Stimulated activated CD8-positive, alpha-beta memory T cell treated with anti-CD3 and anti-CD28 coated beads, Interleukin-12 subunit alpha, Interleukin-12 subunit beta, amount 100 ng/mL, for 24 hours (primary cell): Measurements from ENCODE around the gene KLHL29.

Experiments used
- DNase-seq: peaks from one replicate; pipeline ENCODE4 v3.0.0-alpha.2; 2020; ENCODE audit errors: extremely low read depth

Gene KLHL29

DNA sequence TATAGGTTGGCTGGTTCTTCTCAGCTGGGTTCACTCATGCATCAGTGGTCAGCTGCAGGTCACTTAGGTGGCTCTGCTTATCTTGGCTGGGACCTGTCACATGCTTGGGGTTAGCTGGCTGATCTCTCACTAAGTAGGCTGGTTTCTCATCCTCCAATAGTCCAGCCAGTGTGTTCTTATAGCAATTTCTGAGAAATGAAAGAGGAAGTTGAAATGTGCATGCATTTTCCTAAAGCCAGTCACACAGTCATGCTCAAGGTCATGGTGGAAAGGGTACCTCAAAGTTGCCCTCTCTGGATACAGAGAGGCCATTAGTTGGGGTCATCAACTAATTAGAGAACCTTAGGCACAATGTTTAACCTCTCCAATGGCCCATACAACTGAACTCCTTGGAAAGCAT is 64.4 kb downstream of the KLHL29 start:
- no peak for DNase-seq

DNA sequence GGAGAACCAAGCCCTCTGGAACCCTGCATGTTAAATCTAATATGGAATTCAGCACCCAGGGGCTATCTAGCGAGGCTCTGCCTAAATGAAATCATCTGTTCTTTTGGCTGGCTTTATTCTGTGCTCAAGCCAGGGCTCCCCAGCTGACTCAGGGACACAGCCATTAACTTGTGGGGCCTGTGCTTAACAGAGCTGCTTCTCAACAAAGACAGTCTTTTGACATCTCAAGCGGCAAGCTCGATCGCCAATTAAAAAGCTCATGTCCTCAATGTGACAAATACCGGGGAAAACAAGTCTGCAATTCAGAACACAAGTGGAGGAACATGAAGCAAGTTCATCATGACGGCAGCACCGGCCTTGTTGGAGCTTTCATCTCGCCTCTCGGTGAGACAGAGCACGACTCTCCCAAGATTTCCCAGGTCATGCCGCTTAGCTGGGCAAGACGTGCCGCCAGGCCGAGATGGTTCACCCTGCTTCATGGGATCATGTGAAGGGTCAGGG is 64.9 kb downstream of the KLHL29 start:
- no peak for DNase-seq

DNA sequence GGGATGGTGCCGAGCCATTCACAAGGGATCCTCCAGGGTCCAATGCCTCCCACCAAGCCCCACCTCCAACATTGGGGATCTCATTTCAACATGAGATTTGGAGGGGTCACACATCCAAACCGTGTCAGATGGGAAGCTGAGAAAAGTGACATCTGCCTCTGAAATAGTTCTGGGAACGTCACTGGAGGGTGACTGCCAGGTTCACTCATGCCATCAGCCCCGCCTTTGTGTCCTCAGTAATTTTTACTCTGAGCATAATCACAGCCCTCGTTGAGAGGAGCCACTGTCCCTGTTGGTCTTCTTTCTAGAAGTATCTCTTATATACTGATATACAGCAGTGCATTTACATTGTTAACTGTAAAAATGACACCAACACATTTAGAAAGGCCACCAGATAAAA is 67.4 kb downstream of the KLHL29 start:
- no peak for DNase-seq

DNA sequence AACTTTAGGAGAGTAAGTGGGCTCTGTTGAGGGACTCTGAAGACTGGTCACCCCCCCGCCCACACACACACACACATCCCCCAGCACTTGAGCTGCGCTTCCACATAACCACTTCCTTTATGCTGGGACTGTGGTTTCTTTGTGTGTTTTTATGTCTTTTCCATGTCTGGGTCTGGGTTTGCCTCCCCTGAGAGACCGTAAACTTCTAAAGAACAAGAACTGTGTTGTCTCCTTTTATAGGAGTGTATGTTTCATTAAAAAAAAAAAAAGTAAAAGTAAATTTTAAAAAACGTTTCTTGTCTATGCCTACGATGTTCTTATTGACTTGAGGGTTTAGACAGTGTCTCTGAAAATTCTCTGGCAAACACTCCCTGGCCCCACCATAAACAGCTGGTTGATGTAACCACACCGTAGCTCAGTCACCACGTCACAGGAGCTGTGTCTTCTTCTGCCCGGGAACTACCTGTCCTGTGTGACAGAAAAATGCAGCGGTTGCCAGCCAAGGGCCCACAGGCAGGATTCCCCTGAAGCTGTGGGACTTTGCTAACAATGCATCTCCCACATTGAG is 68.0 kb downstream of the KLHL29 start:
- no peak for DNase-seq

DNA sequence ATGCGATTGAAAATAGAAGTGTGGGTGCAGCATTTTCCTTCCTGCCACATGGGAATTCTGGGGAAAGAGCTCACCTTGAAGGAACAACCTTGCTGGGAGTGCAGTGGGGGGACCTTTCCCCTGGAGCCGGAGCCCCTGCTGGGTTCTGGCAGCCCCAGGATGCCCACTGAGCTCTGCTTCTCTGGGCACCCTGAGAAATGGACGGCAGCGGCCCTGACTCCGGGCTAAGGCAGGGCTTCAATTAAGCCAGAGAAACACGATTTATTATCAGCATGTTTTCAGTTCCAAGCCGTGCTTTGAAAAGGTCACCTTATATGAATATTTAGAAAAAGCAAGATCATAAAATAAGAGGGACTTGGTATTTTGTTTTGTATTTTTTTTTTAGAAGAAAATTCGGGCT is 68.5 kb downstream of the KLHL29 start:
- DNase-seq: no peak

DNA sequence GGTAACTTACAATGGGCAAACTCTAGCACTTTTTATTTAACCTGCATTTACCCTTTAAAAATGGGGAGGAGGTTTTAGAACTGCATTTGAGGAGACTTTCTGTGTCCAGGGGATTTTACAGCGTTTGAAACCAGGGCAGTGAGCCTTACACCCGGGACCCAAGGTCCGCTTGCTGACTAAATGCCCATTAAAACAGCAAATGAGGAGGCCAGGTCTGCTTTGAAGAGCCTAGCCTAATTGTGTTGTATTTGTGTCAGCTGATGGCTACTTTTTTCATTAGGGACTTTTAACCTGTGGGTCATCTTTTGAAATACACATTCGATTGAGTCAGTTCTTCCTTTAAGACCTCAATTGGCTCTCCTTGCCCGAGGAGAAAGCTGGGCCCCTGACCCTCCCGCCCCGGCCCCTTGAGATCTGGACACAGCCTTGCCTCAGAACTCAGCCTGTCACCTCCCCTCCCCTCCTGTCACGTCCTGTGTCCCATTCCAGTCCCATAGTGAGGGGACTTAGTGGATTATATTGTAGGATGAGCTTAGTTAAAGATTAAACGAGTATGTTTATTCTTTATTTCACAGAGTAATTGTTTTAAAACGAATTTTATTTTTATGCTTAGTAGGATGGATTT is 69.0 kb downstream of the KLHL29 start:
- DNase-seq: no peak

DNA sequence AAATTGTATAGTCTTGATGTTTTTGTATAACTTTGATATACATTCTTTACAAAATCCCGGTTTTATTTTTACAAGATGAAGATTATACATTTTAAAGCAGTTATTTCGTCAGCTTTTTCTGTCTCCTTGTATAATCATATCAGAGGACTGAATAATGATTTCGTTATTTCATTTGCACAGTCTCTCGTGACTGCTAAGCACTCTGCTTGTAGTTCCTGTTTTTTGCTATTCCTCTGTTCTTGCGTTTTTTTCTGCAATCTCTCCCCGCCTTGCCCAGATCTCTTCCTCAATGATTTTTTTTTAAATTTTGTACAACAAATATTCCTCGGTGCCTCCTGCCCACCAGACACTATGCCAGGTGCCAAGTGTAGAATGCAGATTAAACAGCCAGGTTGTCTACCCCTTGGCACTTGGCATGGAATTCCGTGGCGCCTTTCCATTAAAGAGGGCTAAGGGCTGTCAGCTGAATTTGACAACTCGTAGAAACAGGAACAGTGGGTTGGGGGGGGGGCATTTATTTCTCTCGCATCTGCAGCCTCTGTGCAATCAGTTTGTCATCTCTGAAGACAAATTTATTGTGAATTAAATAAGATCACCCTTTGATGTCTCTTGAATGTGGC is 69.6 kb downstream of the KLHL29 start:
- no peak for DNase-seq

DNA sequence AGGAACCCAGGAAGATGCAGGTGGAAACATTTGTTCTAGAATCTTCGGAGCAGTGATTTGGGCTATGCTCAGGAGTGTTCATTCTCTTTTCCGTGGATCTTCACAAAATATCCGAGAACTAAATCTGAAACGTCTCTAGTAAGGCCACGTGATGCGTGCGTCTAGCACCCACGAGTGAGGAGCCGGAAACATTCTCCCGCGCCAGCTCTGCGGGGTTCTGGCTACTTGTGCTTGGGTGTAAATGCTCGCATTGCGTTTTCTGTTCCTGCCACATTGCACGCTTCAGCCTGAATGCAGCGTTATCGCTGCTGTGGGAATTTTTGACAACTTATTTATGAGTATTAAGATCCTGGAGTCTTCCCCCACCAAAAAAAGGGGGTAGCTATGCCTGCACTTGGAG is 71.4 kb downstream of the KLHL29 start:
- no peak for DNase-seq

DNA sequence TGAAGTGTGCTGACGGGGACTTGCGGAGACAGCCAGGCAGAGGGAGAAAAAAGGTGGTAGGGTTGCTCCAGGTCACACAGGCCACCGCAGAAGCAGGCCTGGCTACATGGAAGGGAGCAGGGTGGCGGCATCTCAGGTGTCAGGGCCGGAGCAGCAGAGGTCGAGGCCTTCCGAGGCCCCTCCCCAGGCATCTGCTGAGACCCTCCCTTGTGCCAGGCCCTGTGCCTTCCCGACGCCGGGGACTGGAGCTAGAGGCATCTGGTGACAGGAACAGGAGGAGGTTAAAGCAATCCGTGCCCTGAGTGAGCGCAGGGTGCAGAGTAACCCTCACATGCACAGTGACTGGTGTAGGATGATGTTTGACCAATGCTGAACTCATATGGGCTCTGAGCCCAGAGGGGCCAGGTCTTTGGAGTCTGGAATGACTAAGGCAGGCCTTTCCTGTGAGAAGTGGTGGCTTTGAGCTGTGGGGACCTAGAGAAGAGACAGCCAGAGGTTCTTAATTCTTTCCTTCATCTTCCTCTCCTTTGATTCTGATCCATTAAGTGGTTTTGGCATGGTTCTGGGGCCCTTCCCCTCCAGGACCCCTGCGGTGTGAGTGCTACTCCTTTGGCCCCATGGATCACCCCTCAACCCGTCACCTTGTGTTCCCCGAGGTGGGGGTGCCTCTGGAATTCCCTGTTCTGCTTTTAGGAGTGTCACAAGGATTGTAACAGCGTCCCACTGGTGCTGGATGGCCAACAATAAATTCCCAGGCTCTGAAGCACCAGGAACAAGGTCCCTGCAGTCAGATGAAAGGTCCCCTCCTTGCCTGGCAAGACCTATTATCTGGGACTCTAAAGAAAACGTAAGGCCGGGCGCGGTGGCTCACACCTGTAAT is 72.1 kb downstream of the KLHL29 start:
- no peak for DNase-seq

DNA sequence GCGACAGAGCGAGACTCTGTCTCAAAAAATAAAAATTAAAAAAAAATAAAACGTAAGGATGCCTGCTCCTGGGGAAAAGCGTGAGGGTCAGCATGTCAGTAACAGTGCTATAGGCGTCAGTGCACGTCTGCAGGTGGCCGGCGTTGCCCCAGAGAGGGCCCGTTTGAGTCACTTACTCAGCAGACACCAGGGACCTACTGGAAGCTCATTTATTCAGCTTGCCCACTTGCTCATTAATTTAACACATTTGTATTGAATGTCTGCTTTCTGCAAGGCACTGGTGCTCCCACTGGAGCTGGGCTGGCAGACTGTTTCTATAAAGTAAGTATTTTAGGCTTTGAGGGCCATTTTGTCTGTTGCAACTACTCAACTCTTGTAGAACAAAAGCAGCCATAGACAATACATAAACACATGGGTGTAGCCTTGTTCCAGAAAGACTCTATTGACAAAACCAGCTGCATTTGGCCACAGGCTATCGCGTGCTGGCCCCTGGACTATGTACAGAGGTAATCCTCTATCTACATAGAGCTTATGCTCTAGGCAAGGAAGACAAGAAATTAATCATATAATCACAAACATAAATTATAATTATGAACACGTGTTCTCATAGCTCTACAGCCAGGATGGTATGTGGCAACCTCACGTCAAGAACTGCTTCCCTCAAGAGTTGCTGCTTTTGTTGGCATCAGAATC is 73.2 kb downstream of the KLHL29 start:
- DNase-seq: no peak

DNA sequence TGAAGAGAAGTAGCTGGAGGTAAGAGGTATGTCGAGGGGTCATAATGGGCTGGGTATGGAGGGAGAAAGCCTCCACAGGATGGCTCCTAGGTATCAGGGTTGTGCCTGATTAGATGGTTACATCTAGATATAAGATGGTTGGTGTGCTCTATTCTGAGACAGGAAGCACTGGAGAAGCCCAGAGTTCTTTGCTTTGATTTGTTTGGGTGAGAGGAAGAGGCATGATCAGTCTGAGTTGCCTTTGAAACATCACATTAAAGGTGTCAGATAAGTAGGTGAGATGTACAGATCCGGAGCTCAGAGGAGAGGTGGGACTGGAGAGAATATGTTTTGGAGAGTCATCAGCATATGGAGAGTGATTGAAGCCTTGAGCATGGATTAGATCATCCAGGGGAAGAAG is 74.1 kb downstream of the KLHL29 start:
- no peak for DNase-seq

DNA sequence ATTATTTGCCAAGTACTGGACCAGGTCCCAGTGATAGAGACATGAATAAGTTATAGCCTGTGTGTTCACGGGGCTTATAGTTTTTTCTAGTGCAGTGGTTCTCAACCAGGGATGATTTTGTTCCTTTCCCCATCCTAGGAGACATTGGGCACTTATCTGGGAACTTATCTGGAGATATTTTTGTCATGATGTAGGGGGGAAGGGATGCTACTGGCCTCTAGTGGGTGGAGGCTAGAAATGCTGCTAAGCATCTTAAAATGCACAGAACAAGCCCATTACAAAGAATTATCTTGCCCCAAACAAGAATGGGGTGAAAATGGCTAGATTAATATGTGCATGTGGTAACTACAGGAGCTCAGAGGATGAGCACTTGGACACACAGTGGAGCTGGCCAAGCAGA is 75.2 kb downstream of the KLHL29 start:
- no peak for DNase-seq

DNA sequence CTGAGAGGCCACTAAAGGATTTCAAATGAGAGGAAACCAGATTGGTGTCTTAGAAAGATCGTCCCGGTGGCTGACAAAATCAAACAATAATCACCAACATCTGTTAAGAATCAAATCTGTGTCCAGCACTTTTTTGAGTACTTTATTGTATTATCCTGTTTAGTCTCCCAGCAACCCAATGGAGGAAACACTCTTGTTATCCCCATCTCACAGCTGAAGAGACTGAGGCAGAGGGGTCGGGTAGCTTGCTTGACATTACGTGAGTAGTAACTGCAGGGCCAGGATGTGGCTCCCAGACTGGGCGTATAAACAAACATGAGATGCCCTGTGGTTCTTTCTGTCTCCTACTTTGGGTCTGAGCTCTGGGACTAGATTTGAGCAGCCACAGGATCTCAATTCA is 76.0 kb downstream of the KLHL29 start:
- DNase-seq: no peak

DNA sequence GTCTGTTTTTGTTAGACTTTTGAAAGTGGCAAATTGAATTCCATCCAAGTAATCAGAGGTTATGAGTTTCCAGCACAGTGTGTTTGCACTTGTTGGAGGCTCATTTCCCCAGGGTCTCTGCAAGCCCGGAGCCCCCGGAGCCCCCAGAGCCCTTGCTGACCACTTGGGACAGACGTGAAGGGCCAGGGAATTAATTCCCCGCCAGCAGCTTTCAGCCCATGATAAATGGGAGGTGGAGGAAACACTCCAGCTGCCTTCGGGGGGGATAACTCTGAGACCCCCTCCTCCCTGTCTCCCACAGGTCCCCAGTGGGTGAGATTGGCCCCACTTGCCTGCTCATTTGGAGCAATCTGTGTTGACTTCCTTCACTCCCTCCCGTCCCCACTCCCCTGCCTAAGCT is 79.2 kb downstream of the KLHL29 start:
- no peak for DNase-seq

DNA sequence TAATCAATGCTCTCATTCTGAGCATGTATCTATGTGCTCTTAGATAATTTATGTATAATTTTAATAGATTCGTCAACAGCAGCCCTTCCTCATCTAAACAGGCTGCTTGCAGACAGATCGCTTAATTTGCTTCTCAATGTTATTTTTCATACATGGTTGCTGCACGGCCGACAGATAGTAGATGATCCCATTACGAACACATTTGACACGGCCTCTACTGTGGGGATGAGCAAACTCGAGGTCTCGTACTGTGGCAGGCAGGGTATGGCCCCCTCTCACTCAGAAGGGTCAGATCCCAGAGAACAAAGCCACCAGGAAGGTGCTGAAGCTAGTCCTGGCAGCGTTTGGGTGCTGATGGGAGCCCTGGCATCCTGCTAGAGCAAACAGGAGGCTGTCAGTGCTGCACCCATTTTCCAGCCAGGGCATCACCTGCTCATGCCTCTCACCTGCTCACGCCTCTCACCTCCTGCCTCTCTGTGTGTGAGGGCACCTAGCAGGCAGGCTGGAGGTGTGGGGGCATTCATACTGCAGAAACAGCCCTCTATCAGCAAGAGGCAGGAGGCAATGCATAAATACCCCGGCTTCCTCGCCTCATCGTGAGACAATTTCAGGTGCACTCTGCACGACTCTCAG is 80.0 kb downstream of the KLHL29 start:
- DNase-seq: no peak

DNA sequence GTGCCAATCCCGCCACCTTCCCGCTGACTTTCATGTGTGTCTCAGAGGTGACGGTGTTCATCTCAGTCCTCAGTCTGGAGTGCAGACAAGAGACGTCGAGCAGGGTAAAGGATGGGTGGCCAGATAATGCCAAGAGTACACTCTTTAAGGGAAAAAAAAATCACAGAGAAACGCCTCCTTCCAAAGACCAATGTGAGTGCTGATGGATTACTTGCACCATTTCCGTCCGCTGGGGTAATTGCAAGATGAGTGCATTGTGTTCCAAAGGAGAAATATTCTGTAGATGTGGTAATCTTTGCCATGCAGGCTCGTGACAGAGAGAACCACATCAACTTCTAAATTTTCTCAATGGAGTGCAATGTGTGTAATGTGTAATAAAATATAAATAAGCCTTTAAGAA is 81.0 kb downstream of the KLHL29 start:
- DNase-seq: no peak

DNA sequence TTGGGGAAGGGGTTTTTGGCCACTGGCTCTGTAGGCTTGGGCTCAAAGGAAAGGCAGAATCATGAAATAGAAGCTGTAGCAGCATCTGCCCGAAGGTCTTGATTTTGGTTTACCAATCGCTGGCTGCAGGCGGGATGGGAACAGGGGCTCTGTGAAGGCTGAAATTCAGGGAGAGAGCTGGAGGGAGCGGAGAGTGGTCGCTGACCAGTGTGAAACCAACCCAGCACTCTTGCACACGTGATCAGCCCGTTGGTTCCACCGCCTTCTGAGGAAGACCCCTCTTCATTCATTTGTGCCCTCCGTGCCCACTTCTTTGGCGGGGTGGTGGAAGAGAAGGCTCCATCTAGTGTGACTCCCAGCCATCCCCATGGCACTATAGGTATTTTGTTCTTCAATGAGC is 82.6 kb downstream of the KLHL29 start:
- no peak for DNase-seq

DNA sequence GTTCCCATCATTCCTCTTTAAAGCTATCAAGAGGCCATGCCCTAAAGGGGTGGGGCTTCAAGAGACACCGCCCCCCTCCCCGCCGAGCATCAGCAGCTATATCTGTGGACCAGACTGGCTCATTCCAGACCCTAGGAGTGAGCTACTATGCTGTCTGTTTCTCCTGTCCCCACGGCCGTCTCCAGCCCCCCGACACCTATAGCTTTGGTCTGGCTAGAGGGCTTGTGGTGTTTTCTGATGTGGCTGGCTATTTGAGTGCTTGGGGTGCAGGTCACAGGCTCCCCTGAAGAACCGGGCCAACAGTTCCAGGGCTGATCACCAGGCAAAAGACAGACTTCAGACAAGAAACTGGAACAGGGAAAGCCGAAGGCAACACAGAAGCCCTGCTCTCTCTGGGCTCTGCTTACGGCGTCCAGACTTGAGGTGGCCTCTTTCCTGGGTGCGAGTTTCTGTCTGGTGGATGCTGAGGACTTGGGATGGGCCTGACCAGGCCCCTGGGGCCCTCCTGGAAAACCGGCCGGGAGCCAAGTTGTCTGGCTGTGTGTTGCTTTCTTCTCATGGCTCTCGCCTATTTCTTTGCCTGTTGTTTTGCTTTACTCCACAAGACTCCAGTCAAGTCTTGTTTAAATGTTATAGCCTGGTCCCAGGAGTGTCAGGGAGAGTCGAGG is 83.6 kb downstream of the KLHL29 start:
- DNase-seq: no peak

DNA sequence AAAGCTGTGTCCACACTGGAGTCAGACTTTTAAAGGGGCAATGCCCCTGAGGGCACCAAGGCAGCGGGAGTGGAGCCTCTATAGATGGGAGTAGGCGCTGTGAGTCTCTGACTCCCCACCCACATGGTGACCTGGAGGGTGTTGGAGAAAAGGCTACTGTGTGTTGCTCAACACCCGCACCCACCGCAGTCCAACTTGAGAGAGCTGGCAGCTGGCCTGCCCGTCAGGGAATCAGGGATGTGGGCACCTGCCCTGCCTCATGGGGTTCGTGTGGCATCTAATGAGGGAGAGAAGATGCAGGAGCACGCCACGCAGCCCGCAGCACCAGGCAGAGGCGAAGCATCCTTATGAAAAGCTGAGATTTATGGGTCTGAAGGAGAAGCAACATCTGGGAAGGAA is 84.2 kb downstream of the KLHL29 start:
- no peak for DNase-seq

DNA sequence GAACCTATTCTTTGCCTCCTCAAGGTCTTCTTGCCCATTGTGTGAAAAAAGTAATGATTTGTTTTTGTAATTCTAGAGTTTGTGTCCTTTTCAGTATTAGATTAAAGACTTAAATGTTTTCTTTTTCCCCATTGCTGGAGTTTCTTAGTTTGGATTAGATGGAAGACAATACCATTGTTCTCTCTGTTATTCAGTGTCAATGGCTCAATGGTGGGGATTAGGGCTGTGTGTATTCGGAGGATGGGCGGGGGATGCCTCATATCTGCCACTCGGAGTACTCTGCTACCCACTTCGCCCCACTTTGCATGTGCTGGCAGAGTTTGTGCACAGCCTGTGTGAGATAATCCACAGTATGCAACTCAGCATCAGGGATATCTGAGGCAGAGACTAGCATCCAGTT is 90.1 kb downstream of the KLHL29 start:
- no peak for DNase-seq

DNA sequence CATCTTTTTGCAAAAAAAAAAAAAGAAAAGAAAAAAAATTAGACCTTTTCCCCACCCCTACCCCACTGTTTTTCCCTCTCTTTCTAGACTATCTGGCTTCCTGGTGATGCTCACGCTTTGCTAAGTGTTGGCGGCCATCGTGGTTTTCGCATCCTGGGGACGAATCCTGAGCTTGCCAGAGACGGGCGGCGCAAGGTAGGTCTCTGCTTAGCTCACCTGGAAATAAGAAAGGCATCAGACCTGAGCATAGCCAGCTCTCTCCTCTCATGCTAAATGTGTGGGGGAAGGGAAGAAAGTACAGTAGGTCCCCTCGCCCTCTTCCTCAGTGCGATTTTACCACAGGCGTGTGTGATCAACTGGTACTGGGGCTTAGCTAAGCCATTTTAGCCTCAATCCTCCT is 90.5 kb downstream of the KLHL29 start:
- DNase-seq: no peak
